Lung (tissue), 12 donors: Measurements from ENCODE around the gene HOXA5. TPM values are rescaled to one million over a fixed set of nuclear protein-coding genes. Genes with fewer than 3 reads are reported as not detected.

Experiments
- ATAC-seq: fragments of 200-7000 bp; cut with Tn5 transposase; one replicate; pipeline ENCODE4 v1.9.1; 2020; ENCODE audit warnings: moderate number of reproducible peaks; ENCODE audit not compliant: insufficient read depth, low FRiP score
- DNase-seq, 3 donors: peaks; one replicate each; pipeline ENCODE4 v3.0.0-alpha.2; 2013 to 2017
- H3K27ac ChIP-seq, 2 donors: one replicate each; pipeline ENCODE4 v1.5.1; 2013; ENCODE audit warnings: mild to moderate bottlenecking in 2 of 2, moderate library complexity in 2 of 2, control low read depth in 1 of 2, inconsistent platforms in 1 of 2, low read depth in 1 of 2, low read length in 1 of 2
- H3K27me3 ChIP-seq, 3 donors: one replicate each; pipeline ENCODE4 v1.5.1; 2013; ENCODE audit warnings: low read length in 2 of 3; ENCODE audit not compliant: control insufficient read depth in 3 of 3, insufficient read depth in 3 of 3
- H3K36me3 ChIP-seq, 4 donors: one replicate each; pipeline ENCODE4 v1.5.1; 2013; ENCODE audit warnings: low read length in 4 of 4, mild to moderate bottlenecking in 1 of 4, moderate library complexity in 1 of 4; ENCODE audit not compliant: control insufficient read depth in 4 of 4, insufficient read depth in 4 of 4
- H3K4me1 ChIP-seq, 5 donors: one replicate each; pipeline ENCODE4 v1.5.1; 2013; ENCODE audit warnings: low read length in 5 of 5, mild to moderate bottlenecking in 2 of 5, moderate library complexity in 1 of 5; ENCODE audit not compliant: control insufficient read depth in 5 of 5, insufficient read depth in 5 of 5
- H3K4me3 ChIP-seq: one replicate; pipeline ENCODE4 v1.5.1; 2013; ENCODE audit warnings: mild to moderate bottlenecking, control low read depth, moderate library complexity
- H3K9ac ChIP-seq, 2 donors: one replicate each; pipeline ENCODE4 v1.5.1; 2013; ENCODE audit warnings: low read length in 2 of 2, control low read depth in 1 of 2; ENCODE audit not compliant: insufficient read depth in 1 of 2
- H3K9me3 ChIP-seq, 4 donors: one replicate each; pipeline ENCODE4 v1.5.1; 2013; ENCODE audit warnings: low read length in 3 of 4, mild to moderate bottlenecking in 1 of 4, moderate library complexity in 1 of 4; ENCODE audit not compliant: control insufficient read depth in 4 of 4, insufficient read depth in 3 of 4
- CTCF ChIP-seq: IDR thresholded peaks from 2 replicates; pipeline ENCODE4 v1.5.1; 2012; ENCODE audit warnings: mild to moderate bottlenecking; ENCODE audit errors: control extremely low read depth, extremely low read depth
- WGBS, 2 donors: extraction: QIAGEN DNeasy Blood & Tissue Kit; methylation state at CpG; one replicate each; pipeline ENCODE4 v1.1.7; 2013; 5-methylcytosine and 5-hydroxymethylcytosine counted together
- polyA plus RNA-seq, 2 donors: library from polyadenylated mRNA; stranded (reverse); fragments of 200-250 nt; gene quantifications; one replicate each; pipeline ENCODE4 v1.2.1, GENCODE V29; 2013
- total RNA-seq, 2 donors: library from RNA; depleted of rRNA in 1 of 2; stranded (reverse); fragments of >200 nt in 1 of 2; gene quantifications; one replicate each; pipeline ENCODE4 v1.2.1, GENCODE V29; 2014 to 2021
- donor health status: control.
- donor health status: control.
- donor health status: Bipolar disorder and iron deficiency.
- donor health status: healthy.
- donor health status: DM: yes; HTN: yes; CAD: no.

Gene HOXA5
- total and polyA plus RNA-seq, 4 donors, result 9.2 to 61.9 (median 15.2) TPM

GRCh38 chr7:27179503-27180430, 36.3 kb upstream of the HOXA5 start:
- 12 to 15% methylated on average over 56 of the region's 56 CpGs for WGBS, 2 donors
- Histone ChIP-seq H3K4me1 (peaks cover 0 to 19% (median 9%) of the 10 kb centered on the region in 5 donors), H3K36me3 (no peaks in the 10 kb centered on the region), H3K9ac (no peak overlapping the region), H3K4me3 (no peak overlapping the region), H3K27ac (no peak overlapping the region), H3K27me3 (peaks cover 17 to 97% (median 84%) of the 10 kb centered on the region in 3 donors), H3K9me3 (peaks cover 0 to 9% (median 0%) of the 10 kb centered on the region in 4 donors)
- ATAC-seq, result peak; percentile 59
- peak; percentile 35 for TF ChIP-seq CTCF
- peak; percentile 83 to 86 (median 83) for DNase-seq

- TF ChIP-seq CTCF, result no peak
- H3K9me3 ChIP-seq, result peaks cover 0 to 6% (median 0%) of the 10 kb centered on the region in 4 donors
- no peak overlapping the region for H3K9ac ChIP-seq
- no peaks in the 10 kb centered on the region for H3K36me3 ChIP-seq
- peaks cover 20 to 98% (median 83%) of the 10 kb centered on the region in 3 donors for H3K27me3 ChIP-seq
- peaks cover 0 to 18% (median 11%) of the 10 kb centered on the region in 5 donors for H3K4me1 ChIP-seq
- 57 to 72% methylated on average over 14 of the region's 14 CpGs for WGBS, 2 donors
- DNase-seq (peak in 2 of 3 donors; percentile 19 to 24), ATAC-seq (no peak)
- H3K4me3 ChIP-seq, result no peak overlapping the region
- no peak overlapping the region for H3K27ac ChIP-seq
Observed at GRCh38 chr7:27179030-27179429, 35.5 kb upstream of the HOXA5 start.

- Histone ChIP-seq H3K9ac (no peak overlapping the region), H3K4me3 (no peak overlapping the region), H3K36me3 (no peaks in the 10 kb centered on the region), H3K9me3 (peaks cover 0 to 9% (median 0%) of the 10 kb centered on the region in 4 donors), H3K27me3 (peaks cover 23 to 92% (median 77%) of the 10 kb centered on the region in 3 donors), H3K4me1 (peaks cover 0 to 17% (median 8%) of the 10 kb centered on the region in 5 donors), H3K27ac (no peak overlapping the region)
- ATAC-seq, result no peak
- TF ChIP-seq CTCF, result no peak
- peak in 1 of 3 donors; percentile 13 for DNase-seq
- WGBS, 2 donors, result 85 to 87% methylated on average over 6 of the region's 6 CpGs
Observed at GRCh38 chr7:27178366-27178765, 34.9 kb upstream of the HOXA5 start.
